G401 (cell line): ENCODE measurements around the gene TSEN34. TPM values are rescaled to one million over a fixed set of nuclear protein-coding genes. Genes with fewer than 3 reads are reported as not detected.
"Not testable (repeated sequence)": the region's sequence is repeated elsewhere in the genome, so short reads cannot be mapped to it uniquely, and the experiment has no call there.

Source experiments
- DNase-seq: peaks from one replicate; pipeline ENCODE4 v3.0.0-alpha.2; 2015; ENCODE audit warnings: low spot score
- in situ Hi-C: cut with HindIII; loops from 2 replicates; pipeline ENCODE4 v1.10.0; 2016; ENCODE audit warnings: low sequenced_read_pairs, mixed read lengths
- total RNA-seq: library from RNA; depleted of rRNA; stranded (reverse); fragments of >200 nt; shearing (Covaris generic); gene quantifications from 2 replicates; pipeline ENCODE4 v1.2.3, GENCODE V29; 2014

Gene TSEN34
- total RNA-seq, 1 experiment from 2014 or later = 146 TPM

DNA sequence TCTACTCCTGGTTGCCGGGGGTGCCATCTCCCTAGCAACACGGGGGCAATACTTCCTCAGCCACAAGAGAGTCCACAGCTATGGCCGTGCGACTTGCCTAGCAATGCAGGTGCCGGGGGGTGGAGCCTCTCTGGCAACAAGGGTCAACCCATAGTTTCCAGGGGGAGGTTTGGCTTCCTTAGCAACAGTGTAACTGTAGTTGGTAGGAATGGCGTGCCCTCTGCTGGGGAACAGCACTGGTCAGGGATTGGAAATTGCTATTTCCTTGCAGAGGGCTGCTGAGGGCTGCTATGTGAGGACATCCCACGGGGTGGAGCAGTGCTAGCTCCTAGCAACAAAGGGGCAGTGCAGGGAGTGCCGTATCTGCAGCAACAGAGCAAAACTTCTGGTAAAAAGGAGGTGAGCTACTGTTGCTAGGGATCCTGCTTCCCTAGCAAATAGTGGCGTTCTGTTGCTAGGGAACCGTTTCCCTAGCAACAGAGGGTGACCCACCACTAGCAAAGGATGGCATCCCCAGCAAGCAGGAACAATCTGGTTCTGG is 11.1 kb upstream of the TSEN34 start:
- DNase-seq = peak; percentile 58
- in situ Hi-C loops = no loop called here

DNA sequence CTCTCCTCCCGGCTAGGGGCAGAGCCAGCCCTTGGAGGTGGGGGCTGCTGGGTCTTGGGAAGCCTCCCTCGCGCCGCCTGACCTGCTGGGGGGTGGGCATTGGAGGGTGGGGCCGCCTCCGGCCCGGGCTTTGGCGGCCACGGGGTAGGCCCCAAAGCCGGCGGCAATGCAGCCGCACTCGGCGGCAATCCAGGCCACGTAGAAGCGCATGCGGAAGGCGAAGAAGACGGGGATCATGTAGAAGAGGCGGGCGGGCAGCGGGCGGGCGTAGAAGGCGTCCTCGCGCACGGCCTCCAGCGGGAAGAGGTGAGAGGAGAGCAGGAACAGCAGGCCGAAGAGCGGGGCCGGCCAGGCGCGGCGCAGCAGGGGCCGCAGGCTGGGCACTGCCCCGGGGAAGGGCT is 10.4 kb upstream of the TSEN34 start:
- DNase-seq = no peak
- in situ Hi-C loops = no loop called here

DNA sequence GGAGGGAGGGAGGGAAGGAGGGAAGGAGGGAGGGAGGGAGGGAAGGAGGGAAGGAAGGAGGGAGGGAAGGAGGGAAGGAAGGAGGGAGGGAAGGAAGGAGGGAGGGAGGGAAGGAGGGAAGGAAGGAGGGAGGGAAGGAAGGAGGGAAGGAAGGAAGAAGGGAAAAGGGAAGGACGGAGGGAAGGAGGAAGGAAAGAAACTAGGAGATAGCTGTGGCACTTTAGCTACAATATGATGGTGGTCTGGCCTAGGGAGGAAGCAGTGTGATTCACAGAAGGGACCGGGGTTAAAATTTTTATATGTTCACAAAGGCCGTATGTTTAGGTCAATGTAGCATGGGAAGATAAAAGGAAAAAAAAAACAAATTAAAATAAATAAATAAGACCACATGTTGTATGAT is 9.2 kb upstream of the TSEN34 start:
- in situ Hi-C loops, DNase-seq: not testable (repeated sequence)

DNA sequence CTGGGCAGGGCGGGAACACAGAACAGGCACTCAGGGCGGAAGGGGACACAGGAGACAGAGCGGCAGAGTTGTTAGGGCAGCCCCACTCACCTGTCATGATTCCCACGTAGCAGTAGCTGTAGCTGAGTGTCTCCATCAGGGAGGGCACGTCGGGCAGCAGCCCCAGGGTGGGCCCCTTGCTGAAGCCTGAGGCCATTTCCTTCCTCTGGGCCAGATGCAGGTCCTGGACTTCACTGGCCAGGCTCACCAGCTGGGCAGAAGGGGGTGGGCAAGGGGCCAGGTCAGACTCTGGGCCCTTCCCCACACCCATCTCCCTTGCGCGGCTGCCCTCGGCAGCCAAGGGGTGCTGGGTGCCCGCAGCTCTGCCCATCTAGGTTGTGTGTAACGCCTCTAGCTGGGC is 7.7 kb upstream of the TSEN34 start:
- DNase-seq = no peak
- in situ Hi-C loops = no loop called here

DNA sequence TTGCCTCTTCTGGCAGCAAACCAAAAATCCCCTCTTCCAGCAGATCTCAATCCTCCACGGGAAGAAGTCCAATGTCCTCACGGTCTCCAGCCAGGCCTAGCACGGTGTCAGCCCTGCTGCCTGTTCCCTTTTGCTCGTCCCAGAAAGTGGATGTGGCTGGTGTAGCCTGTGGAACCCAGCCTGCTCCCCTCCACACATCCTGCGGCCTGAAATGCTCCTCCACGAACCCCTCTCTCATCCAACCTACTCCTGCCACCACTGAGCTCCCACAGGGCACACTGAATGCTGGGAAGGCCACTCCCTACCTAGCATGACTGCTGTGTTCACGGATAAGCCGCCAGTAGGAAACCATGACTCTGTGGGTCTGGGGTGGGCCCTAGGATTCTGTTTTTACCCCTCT is 4.8 kb upstream of the TSEN34 start:
- in situ Hi-C loops = no loop called here
- no peak for DNase-seq

DNA sequence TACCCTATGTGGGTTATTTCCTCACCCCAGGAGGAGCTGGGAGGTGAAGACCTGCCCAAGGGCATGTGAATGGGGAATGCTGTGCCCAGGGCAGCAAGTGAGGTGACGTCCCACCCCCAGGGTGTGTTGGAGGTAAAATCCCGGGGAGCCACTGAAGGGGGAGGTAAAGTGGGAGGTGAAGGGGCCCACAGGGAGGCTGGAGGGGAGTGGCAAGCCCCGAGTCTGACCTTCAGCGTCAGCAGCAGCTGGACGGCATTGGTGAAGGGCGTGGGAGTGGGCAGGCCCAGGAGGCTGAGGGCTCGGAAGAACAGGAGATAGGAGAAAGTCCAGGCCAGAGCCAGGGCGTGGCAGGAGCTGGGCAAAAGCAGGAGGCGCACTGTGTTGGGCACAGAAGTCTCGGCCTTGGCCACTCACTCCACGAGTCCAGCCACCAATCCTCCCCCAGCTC is 4.2 kb upstream of the TSEN34 start:
- no peak for DNase-seq
- in situ Hi-C loops = no loop called here

DNA sequence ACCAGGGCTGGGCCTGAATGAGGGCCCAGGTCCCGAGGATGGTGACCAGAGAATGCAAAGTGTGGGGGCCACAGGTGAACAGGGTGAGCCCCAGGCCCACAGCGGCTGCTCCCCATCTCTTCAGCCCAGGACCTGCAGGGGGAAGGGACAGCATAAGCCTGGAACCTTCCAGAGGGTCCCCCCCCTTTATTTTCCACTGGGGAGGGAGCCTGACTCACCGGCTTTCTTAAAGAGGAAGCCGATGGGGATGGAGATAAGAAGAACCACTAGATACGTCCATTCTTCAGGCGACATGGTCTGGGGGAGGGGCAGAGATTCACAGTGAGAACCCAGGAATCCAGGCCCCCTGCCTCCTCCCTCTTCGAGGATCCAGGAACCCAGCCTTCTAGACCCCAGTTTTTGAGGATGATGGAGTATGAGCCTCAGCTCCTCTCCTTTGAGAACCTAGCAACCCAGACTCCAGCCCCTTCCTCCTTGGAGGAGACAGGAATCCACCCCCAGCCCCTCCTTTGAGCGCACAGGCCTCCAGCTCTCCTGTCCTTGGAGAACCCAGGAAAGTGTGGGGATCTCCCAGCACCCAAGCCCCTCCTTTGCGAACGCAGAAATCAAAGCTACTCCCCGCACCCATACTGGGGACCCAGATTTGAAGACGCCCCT is 2.8 kb upstream of the TSEN34 start:
- no peak for DNase-seq
- in situ Hi-C loops = no loop called here

GRCh38 chr19:54189145-54189734 is 1.9 kb upstream of the TSEN34 start, which contains the start of gene MBOAT7:
Gene MBOAT7, minus strand, starts transcription at chr19:54189580. Its CDS starts 1,072 bp downstream, at chr19:54188508.
- in situ Hi-C loops = no loop called here
- no peak for DNase-seq

- in situ Hi-C loops = no loop called here
- DNase-seq = peak; percentile 100
Observed at GRCh38 chr19:54189735-54190502, 1.2 kb upstream of the TSEN34 start.

DNA sequence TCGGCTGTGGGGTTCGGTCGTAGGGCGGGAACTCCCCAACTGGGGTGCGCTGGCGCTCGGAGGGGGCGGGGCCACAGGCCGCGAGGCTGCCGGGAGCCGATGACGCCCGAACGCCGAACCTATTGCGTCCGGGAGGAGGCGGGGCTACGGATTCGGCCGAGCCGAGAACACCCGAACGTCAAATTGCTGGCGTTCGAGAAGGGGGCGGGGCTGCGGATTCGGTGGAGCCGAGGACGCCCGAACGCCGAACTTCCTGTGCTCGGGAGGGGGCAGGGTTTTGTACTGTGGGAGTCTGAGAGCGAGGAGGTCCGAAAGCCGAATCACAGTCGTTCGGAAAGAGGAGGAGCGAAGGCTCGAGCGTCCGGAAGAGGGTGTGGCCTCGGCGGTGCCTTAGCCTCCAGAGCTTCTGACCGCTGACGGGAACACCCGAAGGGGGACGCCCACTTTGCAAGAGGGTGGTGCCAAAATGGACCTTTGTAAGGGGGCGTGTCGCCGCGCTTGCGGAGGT is 551 bp upstream of the TSEN34 start:
- DNase-seq = peak; percentile 100
- in situ Hi-C loops = no loop called here

DNA sequence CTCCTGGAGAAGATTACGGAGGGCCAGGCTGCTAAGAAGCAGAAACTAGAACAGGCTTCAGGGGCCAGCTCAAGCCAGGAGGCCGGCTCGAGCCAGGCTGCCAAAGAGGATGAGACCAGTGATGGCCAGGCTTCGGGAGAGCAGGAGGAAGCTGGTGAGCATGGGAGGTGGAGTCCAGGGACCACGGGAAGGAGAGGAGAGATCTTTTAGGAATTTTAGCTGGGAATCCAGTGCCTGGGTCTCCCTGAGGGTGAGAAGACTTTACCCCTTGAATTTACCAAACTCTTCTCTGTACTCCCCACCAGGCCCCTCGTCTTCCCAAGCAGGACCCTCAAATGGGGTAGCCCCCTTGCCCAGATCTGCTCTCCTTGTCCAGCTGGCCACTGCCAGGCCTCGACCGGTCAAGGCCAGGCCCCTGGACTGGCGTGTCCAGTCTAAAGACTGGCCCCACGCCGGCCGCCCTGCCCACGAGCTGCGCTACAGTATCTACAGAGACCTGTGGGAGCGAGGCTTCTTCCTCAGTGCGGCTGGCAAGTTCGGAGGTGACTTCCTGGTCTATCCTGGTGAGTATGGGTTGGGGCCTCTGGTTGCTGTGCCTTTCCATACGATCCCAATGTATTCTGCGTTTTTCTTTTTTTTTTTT is 824 bp downstream of the TSEN34 start:
- in situ Hi-C loops = no loop called here

GRCh38 chr19:54193011-54193410 is 1.9 kb downstream of the TSEN34 start:
- no peak for DNase-seq
- in situ Hi-C loops = no loop called here

More for the DNA sequence above, 824 bp downstream of the TSEN34 start:
- DNase-seq = no peak

GRCh38 chr19:54194463-54194862 is 3.4 kb downstream of the TSEN34 start:
- in situ Hi-C loops, DNase-seq: not testable (repeated sequence)

DNA sequence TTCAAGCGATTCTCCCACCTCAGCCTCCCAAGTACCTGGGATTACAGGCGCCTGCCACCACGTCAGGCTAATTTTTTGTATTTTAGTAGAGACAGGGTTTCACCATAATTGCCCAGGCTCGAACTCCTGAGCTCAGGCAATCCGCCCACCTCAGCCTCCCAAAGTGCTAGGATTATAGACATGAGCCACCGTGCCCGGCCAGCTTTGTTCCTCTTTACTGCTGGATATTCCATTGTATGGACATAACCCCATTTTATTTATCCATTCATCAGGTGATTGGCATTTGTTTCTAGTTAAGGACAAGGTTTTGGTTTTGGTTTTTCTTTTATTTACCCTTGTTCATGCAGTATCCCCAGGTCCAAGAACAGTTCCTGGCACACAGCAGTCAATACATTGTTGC is 5.4 kb downstream of the TSEN34 start:
- no peak for DNase-seq
- in situ Hi-C loops = no loop called here

DNA sequence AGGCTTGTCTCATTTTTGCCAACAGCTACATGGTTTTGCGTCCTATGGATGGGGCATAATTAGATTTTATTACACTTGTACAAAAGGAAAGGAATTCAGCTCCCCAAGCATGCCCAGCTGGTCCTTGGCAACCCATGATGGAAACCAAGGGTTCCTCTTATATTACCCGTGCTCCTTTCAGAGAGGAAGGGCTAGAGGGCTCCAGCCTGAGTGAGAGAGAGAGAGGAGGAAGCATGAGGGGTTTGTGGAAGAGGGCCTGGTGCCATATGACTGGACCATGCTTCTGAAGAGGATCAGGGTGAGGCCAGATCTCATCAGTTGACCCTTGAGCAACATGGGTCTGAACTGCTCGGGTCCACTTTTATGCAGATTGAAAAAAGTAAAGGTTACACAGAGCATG is 6.0 kb downstream of the TSEN34 start:
- in situ Hi-C loops = no loop called here
- DNase-seq = no peak

DNA sequence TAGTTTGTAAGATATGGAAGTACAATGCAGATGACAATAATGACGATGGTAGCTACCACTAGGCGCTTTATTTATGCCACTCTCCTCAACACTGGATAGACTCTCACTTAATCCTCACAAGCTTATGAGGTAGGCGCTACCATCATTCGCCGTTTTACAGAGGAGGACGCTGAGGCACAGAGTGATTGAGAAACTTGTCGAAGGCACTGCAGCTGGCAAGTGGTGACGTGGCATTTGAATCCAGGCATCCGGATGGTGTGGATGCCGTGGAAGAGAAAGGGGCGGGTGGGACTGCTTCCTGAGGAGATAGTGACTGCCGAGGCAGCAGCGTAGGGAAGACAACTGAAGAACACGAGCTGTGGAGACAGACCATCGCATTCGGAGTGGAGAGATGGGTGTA is 8.3 kb downstream of the TSEN34 start:
- in situ Hi-C loops = no loop called here
- DNase-seq = no peak

GRCh38 chr19:54201172-54201701 is 10.1 kb downstream of the TSEN34 start:
- in situ Hi-C loops = loop anchor here (10.0 kb wide), 1 partner anchor 84 kb away; the partner anchor contains the start of gene LILRB2

GRCh38 chr19:54201980-54202379 is 10.9 kb downstream of the TSEN34 start:
- DNase-seq = no peak
- in situ Hi-C loops = loop anchor here (10.0 kb wide), 1 partner anchor 83 kb away; the partner anchor contains the start of gene LILRB2

More at GRCh38 chr19:54201172-54201701, 10.1 kb downstream of the TSEN34 start:
- no peak for DNase-seq

GRCh38 chr19:54203151-54203611 is 12.1 kb downstream of the TSEN34 start:
- no peak for DNase-seq
- in situ Hi-C loops = loop anchor here (10.0 kb wide), 1 partner anchor 82 kb away; the partner anchor contains the start of gene LILRB2
